Activated naive CD8-positive, alpha-beta T cell (primary cell): ENCODE measurements around the gene ANO6.
A peak's percentile ranks its signal among the peaks of the same experiment; 100 is the strongest.

ENCODE experiments used
- H3K27ac Mint-ChIP-seq: one replicate; pipeline ENCODE4 v1.8.0; 2021; ENCODE audit warnings: mixed read lengths
- H3K27me3 Mint-ChIP-seq: one replicate; pipeline ENCODE4 v1.8.0; 2021; ENCODE audit warnings: mixed read lengths
- H3K36me3 Mint-ChIP-seq: one replicate; pipeline ENCODE4 v1.8.0; 2021; ENCODE audit warnings: mixed read lengths
- H3K4me1 Mint-ChIP-seq: one replicate; pipeline ENCODE4 v1.8.0; 2021; ENCODE audit warnings: low read depth, mixed read lengths
- H3K4me3 Mint-ChIP-seq: one replicate; pipeline ENCODE4 v1.8.0; 2021; ENCODE audit warnings: mild to moderate bottlenecking, mixed read lengths
- H3K9me3 Mint-ChIP-seq: one replicate; pipeline ENCODE4 v1.8.0; 2021; ENCODE audit warnings: low read depth, mixed read lengths

Gene ANO6

DNA sequence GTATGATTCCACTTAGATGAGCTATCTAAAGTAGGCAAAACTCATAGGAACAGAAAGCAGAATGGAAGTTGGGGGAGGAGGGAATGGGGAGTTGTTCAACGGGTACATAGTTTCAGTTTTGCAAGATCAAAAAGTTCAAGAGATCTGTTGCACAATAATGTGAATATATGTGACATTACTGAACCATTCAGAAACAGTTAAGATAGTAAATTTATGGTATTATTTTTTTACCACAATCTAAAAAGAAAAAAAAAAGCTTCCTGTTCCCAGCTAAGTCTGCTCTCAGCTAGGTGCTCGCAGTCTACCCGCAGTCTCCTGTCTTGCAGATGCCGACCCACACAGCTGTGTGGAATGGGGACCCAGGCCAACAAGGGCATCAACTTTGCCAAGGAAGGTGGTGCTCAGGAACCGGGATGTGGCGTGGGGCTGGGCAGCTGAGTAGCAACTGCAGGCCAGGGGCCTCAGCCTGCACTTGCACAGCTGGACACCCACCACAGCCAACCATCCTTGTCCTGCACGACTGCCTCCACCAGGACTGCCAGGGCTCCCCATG, 15.3 kb upstream of the ANO6 start:
- no peaks in the 10 kb centered on the region for H3K9me3 Mint-ChIP-seq
- H3K27me3 Mint-ChIP-seq = no peaks in the 10 kb centered on the region
- H3K4me3 Mint-ChIP-seq = peak overlapping the region; percentile 31
- H3K4me1 Mint-ChIP-seq = peaks cover 25% of the 10 kb centered on the region
- no peaks in the 10 kb centered on the region for H3K36me3 Mint-ChIP-seq
- peak overlapping the region; percentile 12 for H3K27ac Mint-ChIP-seq

DNA sequence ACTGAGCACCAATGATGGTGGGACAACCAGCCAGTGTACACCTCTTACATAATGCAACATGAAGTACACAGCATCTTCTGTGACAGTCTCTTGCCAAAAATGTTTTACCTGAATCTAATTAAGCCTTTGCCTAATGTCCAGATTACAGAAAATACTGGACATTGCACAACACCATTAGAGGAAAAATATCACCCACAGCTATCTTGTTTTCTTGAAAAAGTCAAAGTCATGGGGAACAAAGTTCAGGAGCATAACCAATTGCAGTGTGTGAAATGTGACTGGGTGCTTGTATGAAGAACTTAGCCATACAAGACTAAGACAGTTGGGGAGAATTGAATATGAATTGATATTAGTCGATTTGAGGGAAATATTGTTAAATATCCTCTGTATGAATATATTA, 12.1 kb upstream of the ANO6 start:
- H3K9me3 Mint-ChIP-seq = no peaks in the 10 kb centered on the region
- peaks cover 3% of the 10 kb centered on the region for H3K36me3 Mint-ChIP-seq
- no peak overlapping the region for H3K27ac Mint-ChIP-seq
- no peaks in the 10 kb centered on the region for H3K27me3 Mint-ChIP-seq
- no peak overlapping the region for H3K4me3 Mint-ChIP-seq
- H3K4me1 Mint-ChIP-seq = peaks cover 25% of the 10 kb centered on the region

DNA sequence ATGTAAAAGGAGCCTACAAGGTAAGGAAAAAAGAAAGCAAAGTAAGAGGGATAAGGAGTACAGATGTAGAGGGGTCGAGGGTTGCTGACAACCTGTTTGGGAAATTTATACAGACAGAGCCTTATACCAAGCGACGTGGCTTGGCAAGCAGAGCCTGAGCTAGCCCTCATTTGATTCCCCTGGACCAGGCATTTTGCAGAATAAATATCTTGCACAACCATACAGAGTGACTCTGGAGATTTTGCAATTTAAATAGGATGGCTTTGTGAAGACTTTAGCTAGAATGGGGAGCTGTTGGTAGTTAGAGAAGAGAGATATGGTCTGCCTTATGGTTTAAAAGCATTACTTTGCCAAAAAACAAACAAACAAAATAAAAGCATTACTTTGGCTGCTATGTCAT, 11.1 kb upstream of the ANO6 start:
- Mint-ChIP-seq H3K36me3 (peaks cover 3% of the 10 kb centered on the region), H3K9me3 (no peaks in the 10 kb centered on the region), H3K4me1 (peaks cover 19% of the 10 kb centered on the region)

DNA sequence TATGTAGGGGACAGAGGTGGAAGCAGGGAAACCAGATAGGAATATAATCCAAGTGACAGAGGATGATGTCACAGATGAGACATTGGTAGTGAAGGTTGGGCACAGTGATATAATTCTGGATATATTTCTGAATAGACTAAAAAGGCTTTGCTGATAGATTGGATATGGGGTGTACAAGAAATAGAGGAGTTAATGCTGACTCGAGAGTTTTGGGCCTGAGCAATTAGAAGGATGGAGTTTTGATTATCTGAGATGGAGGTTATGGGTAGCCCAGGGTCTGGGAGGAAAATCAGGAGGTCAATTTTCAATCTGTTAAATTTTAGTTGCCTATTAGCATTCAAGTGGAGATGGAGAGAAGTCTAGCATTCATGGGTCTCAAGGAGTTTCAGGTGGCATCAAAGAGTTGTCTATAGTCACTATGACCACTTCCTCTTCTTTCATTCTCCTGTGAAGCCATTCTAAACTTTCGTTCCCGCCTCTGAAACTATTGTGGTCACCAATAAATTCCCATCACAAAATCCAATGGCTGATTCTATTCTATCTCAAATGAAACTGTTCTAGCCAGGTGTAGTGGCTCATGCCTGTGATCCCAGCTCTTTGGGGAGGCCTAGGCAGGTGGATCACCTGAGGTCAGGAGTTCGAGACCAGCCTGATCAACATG, 10.6 kb upstream of the ANO6 start:
- H3K27ac Mint-ChIP-seq = no peak overlapping the region
- no peaks in the 10 kb centered on the region for H3K27me3 Mint-ChIP-seq
- peaks cover 14% of the 10 kb centered on the region for H3K4me1 Mint-ChIP-seq
- peaks cover 3% of the 10 kb centered on the region for H3K36me3 Mint-ChIP-seq
- no peaks in the 10 kb centered on the region for H3K9me3 Mint-ChIP-seq
- H3K4me3 Mint-ChIP-seq = no peak overlapping the region

More for the DNA sequence above, 11.1 kb upstream of the ANO6 start:
- no peak overlapping the region for H3K4me3 Mint-ChIP-seq
- no peaks in the 10 kb centered on the region for H3K27me3 Mint-ChIP-seq
- no peak overlapping the region for H3K27ac Mint-ChIP-seq

DNA sequence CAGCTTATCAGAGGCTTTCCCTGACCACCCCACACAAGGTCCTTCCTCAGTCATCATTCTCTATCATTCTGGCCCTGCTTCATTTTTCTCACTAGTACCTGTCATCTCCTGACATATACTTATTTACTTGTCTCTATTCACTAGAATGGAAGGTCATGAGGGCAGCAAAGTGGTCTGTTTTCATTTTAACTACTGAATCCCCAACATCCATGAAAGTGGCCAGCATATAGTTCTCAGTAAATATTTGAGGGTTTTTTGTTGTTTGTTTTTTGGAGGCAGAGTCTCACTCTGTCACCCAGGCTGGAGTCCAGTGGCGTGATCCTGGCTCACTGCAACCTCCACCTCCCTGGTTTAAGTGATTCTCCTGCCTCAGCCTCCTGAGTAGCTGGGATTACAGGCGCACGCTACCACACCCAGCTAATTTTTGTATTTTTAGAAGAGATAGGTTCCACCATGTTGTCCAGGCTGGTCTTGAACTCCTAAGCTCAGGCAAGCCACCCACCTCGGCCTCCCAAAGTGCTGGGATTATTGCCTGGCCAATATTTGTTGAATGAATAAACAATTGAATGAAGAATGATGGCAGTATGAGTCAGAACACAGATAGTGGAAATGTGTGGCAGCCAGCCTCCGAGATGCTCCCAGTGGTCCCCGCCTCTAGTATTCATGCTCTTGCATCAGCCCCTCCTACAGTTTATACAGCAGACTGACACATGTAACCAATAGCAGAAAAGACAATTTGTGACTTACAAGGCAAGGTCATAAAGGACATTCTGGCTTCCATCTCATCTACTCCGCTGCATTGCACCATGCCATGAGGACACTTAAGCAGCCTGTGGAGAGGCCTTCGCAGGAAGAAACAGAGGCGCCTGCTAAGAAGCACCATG, 7.0 kb upstream of the ANO6 start:
- Mint-ChIP-seq H3K4me3 (no peak overlapping the region), H3K27ac (no peak overlapping the region), H3K27me3 (no peaks in the 10 kb centered on the region), H3K4me1 (peaks cover under 1% of the 10 kb centered on the region), H3K36me3 (peaks cover 3% of the 10 kb centered on the region), H3K9me3 (no peaks in the 10 kb centered on the region)

DNA sequence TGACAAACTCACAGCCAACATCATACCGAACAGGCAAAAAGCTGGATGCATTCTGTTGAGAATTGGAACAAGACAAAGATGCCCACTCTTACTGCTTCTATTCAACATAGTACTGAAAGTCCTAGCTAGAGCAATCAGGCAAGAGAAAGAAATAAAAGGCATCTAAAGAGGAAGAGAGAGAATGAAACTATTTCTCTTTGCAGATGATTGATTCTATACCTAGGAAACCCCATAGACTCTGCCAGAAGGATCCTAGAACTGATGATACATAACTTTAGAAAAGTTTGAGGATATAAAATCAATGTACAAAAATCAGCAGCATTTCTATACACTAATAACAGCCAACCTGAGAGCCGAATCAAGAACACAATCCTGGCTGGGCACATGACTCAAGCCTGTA, 6.1 kb upstream of the ANO6 start:
- H3K27ac Mint-ChIP-seq = no peak overlapping the region
- H3K9me3 Mint-ChIP-seq = no peaks in the 10 kb centered on the region
- H3K36me3 Mint-ChIP-seq = peaks cover 3% of the 10 kb centered on the region
- H3K27me3 Mint-ChIP-seq = no peaks in the 10 kb centered on the region
- no peak overlapping the region for H3K4me3 Mint-ChIP-seq
- H3K4me1 Mint-ChIP-seq = peaks cover 10% of the 10 kb centered on the region

DNA sequence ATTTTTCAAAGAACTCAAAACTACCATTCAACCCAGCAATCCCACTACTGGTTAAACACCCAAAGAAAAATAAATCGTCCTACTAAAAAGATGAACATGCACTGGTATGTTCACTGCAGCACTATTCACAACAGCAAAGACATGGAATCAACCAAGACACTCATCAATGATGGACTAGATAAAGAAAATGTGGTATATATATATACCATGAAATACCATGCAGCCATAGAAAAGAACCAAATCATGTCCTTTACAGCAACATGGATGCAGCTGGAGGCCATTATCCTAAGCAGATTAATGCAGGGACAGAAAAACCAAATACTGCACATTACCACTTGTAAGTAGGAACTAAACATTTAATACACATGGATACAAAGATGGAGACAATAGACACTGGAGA, 3.8 kb upstream of the ANO6 start:
- H3K36me3 Mint-ChIP-seq = peaks cover 3% of the 10 kb centered on the region
- peaks cover 19% of the 10 kb centered on the region for H3K4me1 Mint-ChIP-seq
- no peaks in the 10 kb centered on the region for H3K9me3 Mint-ChIP-seq
- no peak overlapping the region for H3K27ac Mint-ChIP-seq
- no peak overlapping the region for H3K4me3 Mint-ChIP-seq
- H3K27me3 Mint-ChIP-seq = no peaks in the 10 kb centered on the region

DNA sequence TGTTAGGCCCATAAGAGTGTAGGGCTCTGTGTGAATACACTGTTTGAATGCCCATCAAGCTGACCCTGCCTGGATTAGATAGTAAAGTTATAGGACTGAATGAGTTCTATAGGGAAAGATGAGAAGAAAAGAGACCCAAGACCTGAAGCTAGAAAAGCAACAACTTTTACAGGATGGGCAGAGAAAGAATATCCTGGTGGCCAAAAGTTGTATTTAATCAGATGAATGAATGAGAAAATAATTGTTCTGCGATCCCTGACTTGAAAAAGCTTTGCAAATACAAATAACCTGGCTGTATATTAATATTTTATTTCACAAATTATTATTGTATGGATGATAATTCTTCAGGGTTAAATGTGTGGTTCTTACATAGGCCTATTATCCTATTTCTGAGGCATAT, 2.8 kb upstream of the ANO6 start:
- H3K9me3 Mint-ChIP-seq = no peaks in the 10 kb centered on the region
- peaks cover 30% of the 10 kb centered on the region for H3K4me1 Mint-ChIP-seq
- H3K27me3 Mint-ChIP-seq = no peaks in the 10 kb centered on the region
- H3K36me3 Mint-ChIP-seq = peaks cover 3% of the 10 kb centered on the region
- H3K4me3 Mint-ChIP-seq = no peak overlapping the region
- no peak overlapping the region for H3K27ac Mint-ChIP-seq

DNA sequence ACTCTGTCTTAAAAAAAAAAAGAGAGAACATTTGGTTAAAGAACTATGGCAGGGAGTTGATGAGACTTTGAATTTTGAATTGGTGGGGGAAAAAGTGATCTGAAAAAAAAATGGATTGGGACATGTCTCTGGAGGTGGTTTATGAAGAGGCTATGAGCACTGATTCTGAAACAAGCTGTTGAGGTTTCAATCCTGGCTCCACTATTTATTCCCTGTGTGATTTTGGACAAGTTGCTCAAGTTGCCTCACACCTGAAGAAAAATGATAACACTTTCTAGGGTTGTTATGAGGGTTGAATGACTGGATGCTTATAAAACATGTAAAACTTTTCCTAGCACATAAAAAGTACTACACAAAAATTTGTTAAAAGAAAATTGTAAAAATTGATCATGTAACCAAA, 1.8 kb upstream of the ANO6 start:
- no peaks in the 10 kb centered on the region for H3K9me3 Mint-ChIP-seq
- peaks cover 36% of the 10 kb centered on the region for H3K4me1 Mint-ChIP-seq
- H3K27me3 Mint-ChIP-seq = no peaks in the 10 kb centered on the region
- peak overlapping the region; percentile 95 for H3K4me3 Mint-ChIP-seq
- H3K27ac Mint-ChIP-seq = no peak overlapping the region
- H3K36me3 Mint-ChIP-seq = no peaks in the 10 kb centered on the region

DNA sequence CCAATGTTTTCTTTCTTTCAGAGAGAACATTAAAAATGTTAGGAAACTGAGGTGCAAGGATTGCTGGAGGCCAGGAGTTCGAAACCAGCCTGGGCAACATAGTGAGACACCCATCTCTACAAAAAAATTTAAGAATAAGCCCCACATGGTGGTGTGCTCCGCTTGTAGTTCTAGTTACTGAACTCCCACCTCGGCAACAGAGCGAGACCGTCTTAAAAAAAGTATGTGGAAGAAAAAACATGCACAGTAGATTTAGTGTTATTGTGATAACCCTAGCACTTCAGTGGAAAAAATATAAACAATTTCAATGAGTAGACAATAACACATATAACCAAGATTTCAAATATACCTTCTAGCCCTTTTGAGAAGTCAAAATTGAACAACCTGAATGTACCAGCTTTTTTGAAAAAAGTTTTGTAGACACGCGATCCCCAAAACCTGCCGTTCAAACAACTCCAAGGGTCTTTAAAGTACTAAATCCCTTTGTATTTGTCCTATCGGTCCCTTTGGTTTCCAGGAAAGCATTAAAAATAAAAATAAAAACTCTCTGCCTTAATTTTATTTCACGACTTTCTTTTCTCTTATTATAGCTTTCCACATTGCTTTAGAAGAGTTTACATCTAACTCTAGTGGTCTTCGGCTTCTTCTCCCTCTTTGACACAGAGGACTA, 1.0 kb upstream of the ANO6 start:
- Mint-ChIP-seq H3K9me3 (no peaks in the 10 kb centered on the region), H3K27me3 (no peaks in the 10 kb centered on the region), H3K36me3 (no peaks in the 10 kb centered on the region), H3K27ac (peak overlapping the region; percentile 95), H3K4me3 (peak overlapping the region; percentile 95), H3K4me1 (peaks cover 40% of the 10 kb centered on the region)

DNA sequence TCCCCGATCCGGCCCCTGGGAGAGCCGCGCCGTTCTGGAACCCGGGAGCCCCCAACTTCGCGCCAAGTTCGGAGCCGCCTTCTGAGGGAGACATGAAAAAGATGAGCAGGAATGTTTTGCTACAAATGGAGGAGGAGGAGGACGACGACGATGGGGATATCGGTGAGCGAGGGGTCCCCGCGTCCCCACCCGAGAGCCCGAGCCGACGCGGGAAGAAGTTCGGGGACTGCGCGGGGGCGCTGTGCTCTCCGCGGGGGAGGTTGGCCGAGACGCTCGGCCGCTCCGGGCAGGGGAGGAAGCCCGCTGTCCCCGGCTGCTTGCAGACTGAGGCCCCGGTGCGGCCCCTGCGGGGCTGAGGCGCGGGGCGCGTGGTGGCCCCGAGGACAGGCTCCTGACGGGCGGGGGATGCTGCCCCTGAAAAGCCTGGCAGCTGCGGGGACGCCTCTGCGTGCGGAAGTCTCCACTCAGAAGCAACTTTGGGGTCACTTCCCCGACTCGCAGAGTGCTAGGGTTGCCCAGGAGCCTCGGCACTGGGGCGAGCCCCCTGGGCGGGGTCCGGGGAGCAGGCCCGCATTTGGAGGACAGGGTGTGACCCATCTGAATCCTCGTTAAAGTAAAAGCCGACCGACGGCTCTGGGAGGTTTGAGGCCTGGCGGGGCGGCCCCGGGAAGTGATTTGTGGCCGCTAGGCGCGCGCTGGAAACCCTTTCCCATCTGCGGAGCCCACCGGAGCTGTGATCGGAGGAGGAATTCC, 511 bp downstream of the ANO6 start:
- peaks cover 51% of the 10 kb centered on the region for H3K4me1 Mint-ChIP-seq
- H3K4me3 Mint-ChIP-seq = peak overlapping the region; percentile 95

DNA sequence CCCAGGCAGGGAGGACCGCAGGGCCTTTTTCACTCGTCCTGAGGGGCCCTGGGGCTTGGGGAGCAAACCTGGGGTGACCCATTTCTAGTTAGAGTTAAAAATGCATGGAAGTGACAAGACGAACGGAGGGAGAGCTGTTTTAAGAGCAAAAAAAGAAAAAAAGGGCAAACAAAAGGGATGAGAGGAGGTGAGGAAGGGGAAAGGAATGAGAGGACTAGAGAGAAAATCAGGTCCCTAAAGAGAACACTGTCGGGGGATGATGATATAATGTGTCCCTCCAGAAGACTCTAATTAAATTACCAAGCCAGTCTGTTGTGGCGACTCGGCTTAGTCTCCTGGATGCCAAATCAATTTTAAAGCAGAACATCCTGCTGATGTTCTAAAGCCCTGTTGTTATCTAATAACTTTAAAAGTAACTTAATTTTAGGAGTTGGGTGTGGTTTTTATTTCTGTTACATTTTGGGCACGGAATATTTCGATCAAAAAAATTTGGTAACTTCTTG, 1.1 kb downstream of the ANO6 start:
- Mint-ChIP-seq H3K27me3 (no peaks in the 10 kb centered on the region), H3K36me3 (peaks cover 5% of the 10 kb centered on the region), H3K9me3 (no peaks in the 10 kb centered on the region), H3K4me3 (peak overlapping the region; percentile 95), H3K27ac (peak overlapping the region; percentile 70), H3K4me1 (peaks cover 52% of the 10 kb centered on the region)

More for the DNA sequence above, 511 bp downstream of the ANO6 start:
- peaks cover 4% of the 10 kb centered on the region for H3K36me3 Mint-ChIP-seq
- peak overlapping the region; percentile 95 for H3K27ac Mint-ChIP-seq
- no peaks in the 10 kb centered on the region for H3K27me3 Mint-ChIP-seq
- H3K9me3 Mint-ChIP-seq = no peaks in the 10 kb centered on the region

DNA sequence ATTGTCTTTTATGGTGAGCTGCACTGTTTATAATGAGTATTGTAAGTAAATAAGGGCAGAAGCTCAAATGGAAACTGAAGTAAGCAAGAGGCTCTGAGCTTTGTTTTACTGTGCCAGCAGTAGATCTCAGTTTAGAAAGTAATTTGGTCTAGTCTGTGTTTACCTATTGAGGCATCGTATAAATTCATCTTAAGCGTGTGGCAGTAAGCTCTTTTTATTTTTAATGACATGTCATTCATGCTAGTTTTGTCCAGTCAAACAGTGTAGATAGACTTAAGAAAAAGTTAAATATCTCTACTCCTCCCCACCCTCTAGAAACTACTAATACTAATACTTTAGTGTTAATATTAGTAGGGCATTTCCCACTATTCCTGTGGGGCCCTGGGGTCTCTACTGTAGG, 2.0 kb downstream of the ANO6 start:
- Mint-ChIP-seq H3K27ac (no peak overlapping the region), H3K9me3 (no peaks in the 10 kb centered on the region), H3K27me3 (no peaks in the 10 kb centered on the region), H3K36me3 (peaks cover 5% of the 10 kb centered on the region), H3K4me1 (peaks cover 53% of the 10 kb centered on the region), H3K4me3 (peak overlapping the region; percentile 95)

DNA sequence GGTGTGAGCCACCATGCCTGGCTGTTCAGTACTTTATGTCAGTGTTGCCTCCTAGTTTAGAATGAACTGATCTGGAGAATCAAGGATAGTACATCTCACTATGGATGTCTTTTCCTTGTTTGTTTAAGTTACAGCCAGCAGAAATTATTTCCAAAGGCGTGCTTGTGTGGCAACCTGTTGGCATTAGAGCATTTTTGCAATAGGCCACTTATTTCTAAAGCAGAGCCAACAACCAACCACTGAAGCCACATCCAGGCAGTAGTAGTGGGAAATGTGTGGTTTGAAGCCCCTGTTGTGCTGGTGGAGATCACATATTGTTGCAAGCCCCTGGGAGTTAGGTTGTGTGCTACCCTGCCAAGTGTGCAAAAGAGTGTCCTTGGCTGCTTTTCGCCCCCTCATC, 3.7 kb downstream of the ANO6 start:
- no peaks in the 10 kb centered on the region for H3K9me3 Mint-ChIP-seq
- H3K27ac Mint-ChIP-seq = no peak overlapping the region
- peaks cover 47% of the 10 kb centered on the region for H3K4me1 Mint-ChIP-seq
- no peaks in the 10 kb centered on the region for H3K27me3 Mint-ChIP-seq
- peaks cover 5% of the 10 kb centered on the region for H3K36me3 Mint-ChIP-seq
- no peak overlapping the region for H3K4me3 Mint-ChIP-seq
